Muscle of leg (tissue), 11 donors: ENCODE results near the gene UBAC2. TPM values are rescaled to one million over a fixed set of nuclear protein-coding genes. Genes with fewer than 3 reads are reported as not detected.

Experiments
- DNase-seq: peaks from one replicate; pipeline ENCODE4 v3.0.0; 2013
- H3K27ac ChIP-seq: one replicate; pipeline ENCODE4 v1.5.1; 2013; ENCODE audit warnings: mild to moderate bottlenecking, low read length, control low read depth
- H3K27me3 ChIP-seq: one replicate; pipeline ENCODE4 v1.6.1; 2013; ENCODE audit warnings: low read length; ENCODE audit not compliant: control insufficient read depth, insufficient read depth
- H3K36me3 ChIP-seq: one replicate; pipeline ENCODE4 v1.6.1; 2013; ENCODE audit warnings: low read length; ENCODE audit not compliant: control insufficient read depth, insufficient read depth
- H3K4me1 ChIP-seq: one replicate; pipeline ENCODE4 v1.6.1; 2013; ENCODE audit warnings: low read length; ENCODE audit not compliant: control insufficient read depth, insufficient read depth
- H3K4me3 ChIP-seq: one replicate; pipeline ENCODE4 v1.5.1; 2013; ENCODE audit warnings: low read length, control low read depth
- H3K9me3 ChIP-seq: replicated peaks from 2 replicates; pipeline ENCODE4 v1.6.1; 2013; ENCODE audit warnings: low read depth, low read length; ENCODE audit not compliant: control insufficient read depth
- WGBS: methylation state at CpG from one replicate; pipeline ENCODE4 v1.1.5; 2013; ENCODE audit warnings: missing lambda C conversion rate; ENCODE audit not compliant: insufficient coverage; 5-methylcytosine and 5-hydroxymethylcytosine counted together
- polyA plus RNA-seq, 8 donors: library from polyadenylated mRNA; unstranded; fragments of 120-200 nt; gene quantifications; one replicate each; pipeline versions ENCODE4 v1.2.1 to v1.2.3, GENCODE V29; 2013; ENCODE audit warnings: inconsistent platforms in 1 of 8, low replicate concordance in 1 of 8; ENCODE audit not compliant: insufficient read length in 8 of 8, insufficient read depth in 1 of 8
- total RNA-seq: library from RNA; stranded (reverse); fragments of 120-200 nt; gene quantifications from one replicate; pipeline ENCODE4 v1.2.4, GENCODE V29; 2013

Gene UBAC2
- total and polyA plus RNA-seq, 9 donors, result 46.3 to 92.6 (median 84.7) TPM

- peak; percentile 44 for DNase-seq
- peaks cover 3% of the 10 kb centered on the region for H3K27me3 ChIP-seq
- no peak overlapping the region for H3K4me3 ChIP-seq
- H3K4me1 ChIP-seq, result peaks cover 8% of the 10 kb centered on the region
- H3K36me3 ChIP-seq, result no peaks in the 10 kb centered on the region
- 69% methylated on average over 6 of the region's 18 CpGs for WGBS
- no peaks in the 10 kb centered on the region for H3K9me3 ChIP-seq
- H3K27ac ChIP-seq, result no peak overlapping the region
These were observed 225.1 kb downstream of the UBAC2 start for GRCh38 chr13:99425485-99426341.

- peaks cover 8% of the 10 kb centered on the region for H3K4me1 ChIP-seq
- no peaks in the 10 kb centered on the region for H3K36me3 ChIP-seq
- WGBS, result 61% methylated on average over 4 of the region's 7 CpGs
- no peak overlapping the region for H3K27ac ChIP-seq
- no peak overlapping the region for H3K4me3 ChIP-seq
- no peaks in the 10 kb centered on the region for H3K9me3 ChIP-seq
- peaks cover 5% of the 10 kb centered on the region for H3K27me3 ChIP-seq
- no peak for DNase-seq
These were observed 225.8 kb downstream of the UBAC2 start for GRCh38 chr13:99426426-99426825.

- H3K27ac ChIP-seq, result no peak overlapping the region
- no peaks in the 10 kb centered on the region for H3K36me3 ChIP-seq
- WGBS, result 79% methylated on average over 4 of the region's 10 CpGs
- H3K9me3 ChIP-seq, result no peaks in the 10 kb centered on the region
- peaks cover 13% of the 10 kb centered on the region for H3K4me1 ChIP-seq
- peaks cover 4% of the 10 kb centered on the region for H3K27me3 ChIP-seq
- DNase-seq, result no peak
- H3K4me3 ChIP-seq, result no peak overlapping the region
These were observed 229.0 kb downstream of the UBAC2 start for GRCh38 chr13:99429670-99430069.

GRCh38 chr13:99431927-99432608 lies 231.4 kb downstream of the UBAC2 start:
- Histone ChIP-seq H3K27me3 (peaks cover 4% of the 10 kb centered on the region), H3K36me3 (no peaks in the 10 kb centered on the region), H3K9me3 (no peaks in the 10 kb centered on the region), H3K4me3 (no peak overlapping the region), H3K27ac (peak overlapping the region; percentile 56), H3K4me1 (peaks cover 8% of the 10 kb centered on the region)
- WGBS, result 50% methylated on average over 17 of the region's 18 CpGs
- DNase-seq, result peak; percentile 12

GRCh38 chr13:99432609-99433542 lies 232.2 kb downstream of the UBAC2 start:
- Histone ChIP-seq H3K36me3 (no peaks in the 10 kb centered on the region), H3K4me3 (no peak overlapping the region), H3K27ac (peak overlapping the region; percentile 56), H3K27me3 (peaks cover 4% of the 10 kb centered on the region), H3K9me3 (no peaks in the 10 kb centered on the region), H3K4me1 (peaks cover 10% of the 10 kb centered on the region)
- WGBS, result 18% methylated on average over 21 of the region's 23 CpGs
- peak; percentile 73 for DNase-seq

- 96% methylated on average over 5 of the region's 8 CpGs for WGBS
- H3K27ac ChIP-seq, result no peak overlapping the region
- DNase-seq, result no peak
These were observed 233.0 kb downstream of the UBAC2 start for GRCh38 chr13:99433543-99434075.

GRCh38 chr13:99434258-99434788 lies 233.7 kb downstream of the UBAC2 start:
- Histone ChIP-seq H3K27ac (no peak overlapping the region), H3K27me3 (peaks cover 10% of the 10 kb centered on the region)
- WGBS, result 66% methylated on average over 13 of the region's 17 CpGs

More at GRCh38 chr13:99433543-99434075, 233.0 kb downstream of the UBAC2 start:
- no peak overlapping the region for H3K4me3 ChIP-seq
- peaks cover 4% of the 10 kb centered on the region for H3K27me3 ChIP-seq
- peaks cover 10% of the 10 kb centered on the region for H3K4me1 ChIP-seq
- H3K9me3 ChIP-seq, result no peaks in the 10 kb centered on the region
- no peaks in the 10 kb centered on the region for H3K36me3 ChIP-seq

GRCh38 chr13:99435116-99435515 lies 234.5 kb downstream of the UBAC2 start:
- DNase-seq, result no peak
- H3K27ac ChIP-seq, result no peak overlapping the region
- no peak overlapping the region for H3K4me3 ChIP-seq
- no peaks in the 10 kb centered on the region for H3K36me3 ChIP-seq
- peaks cover 10% of the 10 kb centered on the region for H3K4me1 ChIP-seq
- no peaks in the 10 kb centered on the region for H3K9me3 ChIP-seq
- 89% methylated on average over 6 of the region's 6 CpGs for WGBS
- peaks cover 17% of the 10 kb centered on the region for H3K27me3 ChIP-seq

More at GRCh38 chr13:99434258-99434788, 233.7 kb downstream of the UBAC2 start:
- Histone ChIP-seq H3K36me3 (no peaks in the 10 kb centered on the region), H3K4me3 (no peak overlapping the region), H3K4me1 (peaks cover 10% of the 10 kb centered on the region), H3K9me3 (no peaks in the 10 kb centered on the region)
- no peak for DNase-seq

GRCh38 chr13:99435998-99436397 lies 235.3 kb downstream of the UBAC2 start:
- WGBS, result 52% methylated on average over 3 of the region's 3 CpGs
- Histone ChIP-seq H3K9me3 (no peaks in the 10 kb centered on the region), H3K4me3 (no peak overlapping the region), H3K4me1 (peaks cover 10% of the 10 kb centered on the region), H3K27ac (no peak overlapping the region), H3K27me3 (peaks cover 17% of the 10 kb centered on the region), H3K36me3 (no peaks in the 10 kb centered on the region)
- no peak for DNase-seq
